HepG2 (cell line): ENCODE data around the gene RNASE12. TPM values are rescaled to one million over a fixed set of nuclear protein-coding genes. Genes with fewer than 3 reads are reported as not detected.

Source experiments
- AGO1 ChIP-seq: fragments of 200-400 bp; formaldehyde crosslinking; IDR thresholded peaks from 2 replicates; pipeline ENCODE4 v1.6.1; 2017; ENCODE audit warnings: mild to moderate bottlenecking, low read depth, low read length, moderate library complexity; ENCODE audit not compliant: poor library complexity, severe bottlenecking
- ATM ChIP-seq: fragments of 450-650 bp; IDR thresholded peaks from 2 replicates; pipeline ENCODE4 v1.7.1; 2017; ENCODE audit warnings: mild to moderate bottlenecking, borderline replicate concordance
- ELF3 ChIP-seq: IDR thresholded peaks from 2 replicates; pipeline ENCODE4 v1.6.1; 2016; ENCODE audit warnings: missing genetic modification reagents, missing compliant biosample characterization
- HNRNPUL1 ChIP-seq: fragments of 200-400 bp; formaldehyde crosslinking; IDR thresholded peaks from 2 replicates; pipeline ENCODE4 v1.6.1; 2017; ENCODE audit warnings: low read depth, mild to moderate bottlenecking, low read length, moderate library complexity
- SMC3 ChIP-seq: IDR thresholded peaks from 2 replicates; pipeline ENCODE4 v1.6.1; 2011; ENCODE audit warnings: low read length, improper control_type of control experiment
- TBL1XR1 ChIP-seq: fragments of 150-350 bp; IDR thresholded peaks from 2 replicates; pipeline ENCODE4 v1.6.1; 2014; ENCODE audit warnings: borderline replicate concordance, low read length; ENCODE audit not compliant: partially characterized antibody
- XBP1 ChIP-seq: sonication (generic); formaldehyde crosslinking; IDR thresholded peaks from 2 replicates; pipeline ENCODE4 v1.5.0; 2020; ENCODE audit warnings: missing genetic modification reagents
- ZMYM2 ChIP-seq: sonication (generic); formaldehyde crosslinking; IDR thresholded peaks from 2 replicates; pipeline ENCODE4 v1.8.0; 2022; ENCODE audit warnings: mild to moderate bottlenecking, missing genetic modification reagents
- ZNF180 ChIP-seq: sonication (generic); formaldehyde crosslinking; IDR thresholded peaks from 2 replicates; pipeline ENCODE4 v1.4.0; 2020; ENCODE audit warnings: low read depth, missing genetic modification reagents, borderline replicate concordance
- ZNF263 ChIP-seq: sonication (generic); formaldehyde crosslinking; IDR thresholded peaks from 2 replicates; pipeline ENCODE4 v1.4.0; 2020; ENCODE audit warnings: missing genetic modification reagents
- ZNF274 ChIP-seq: sonication (generic); formaldehyde crosslinking; IDR thresholded peaks from 2 replicates; pipeline ENCODE4 v1.5.1; 2020; ENCODE audit warnings: mild to moderate bottlenecking, missing genetic modification reagents
- ZNF446 ChIP-seq: sonication (generic); formaldehyde crosslinking; IDR thresholded peaks from 2 replicates; pipeline ENCODE4 v1.5.0; 2020; ENCODE audit warnings: mild to moderate bottlenecking, missing genetic modification reagents
- ZNF557 ChIP-seq: sonication (generic); formaldehyde crosslinking; IDR thresholded peaks from 2 replicates; pipeline ENCODE4 v1.4.0; 2020; ENCODE audit warnings: missing genetic modification reagents
- ZNF569 ChIP-seq: sonication (generic); formaldehyde crosslinking; IDR thresholded peaks from 2 replicates; pipeline ENCODE4 v1.5.0; 2020; ENCODE audit warnings: mild to moderate bottlenecking, missing genetic modification reagents, moderate library complexity, borderline replicate concordance
- polyA plus RNA-seq, 8 experiments: library from polyadenylated mRNA; depleted of rRNA in 3 of 8; stranded (reverse) in 7 of 8; unstranded in 1 of 8; fragments of >200 nt; fragmentation: Illumina TruSeq in 4 of 8; extraction: Trizol in 4 of 8; gene quantifications; 2 replicates each; pipeline versions ENCODE4 v1.2.1 to v1.2.3, GENCODE V29; 2011 to 2016; ENCODE audit warnings: low read depth in 4 of 8, missing spikeins in 1 of 8, mixed read lengths in 1 of 8; ENCODE audit not compliant: insufficient read depth in 1 of 8
- total RNA-seq, 5 experiments: library from RNA; depleted of rRNA; stranded (reverse); fragments of >200 nt; fragmentation: Illumina TruSeq; extraction: Trizol; gene quantifications; 2 replicates each; pipeline ENCODE4 v1.2.3, GENCODE V29; 2016; ENCODE audit warnings: low read depth in 1 of 5
- TF ChIP-seq, protein P1 (sequence below): sonication (generic); formaldehyde crosslinking; IDR thresholded peaks from 2 replicates; pipeline ENCODE4 v1.9.0; 2021; ENCODE audit warnings: missing genetic modification reagents, mild to moderate bottlenecking, borderline replicate concordance
- TF ChIP-seq, protein P2 (sequence below): IDR thresholded peaks from 2 replicates; pipeline ENCODE4 v1.6.1; 2016; ENCODE audit warnings: missing compliant biosample characterization, missing genetic modification reagents, borderline replicate concordance
- TF ChIP-seq, protein P3 (sequence below): IDR thresholded peaks from 2 replicates; pipeline ENCODE4 v1.6.1; 2018; ENCODE audit warnings: missing genetic modification reagents
- TF ChIP-seq, protein P4 (sequence below): sonication (generic); formaldehyde crosslinking; IDR thresholded peaks from 2 replicates; pipeline ENCODE4 v1.8.0; 2022; ENCODE audit warnings: missing genetic modification reagents, mild to moderate bottlenecking, borderline replicate concordance
- TF ChIP-seq, protein P5 (sequence below): fragments of 450-650 bp; IDR thresholded peaks from 2 replicates; pipeline ENCODE4 v1.6.1; 2016
- TF ChIP-seq, protein P6 (sequence below): sonication (generic); formaldehyde crosslinking; IDR thresholded peaks from 2 replicates; pipeline ENCODE4 v1.4.0; 2020; ENCODE audit warnings: mild to moderate bottlenecking, missing genetic modification reagents

The RNASE12 gene
- total and polyA plus RNA-seq, 2 of the 13 experiments (the other 11 are each of a cell fraction or from before 2014, with no cell fraction given): not detected

DNA sequence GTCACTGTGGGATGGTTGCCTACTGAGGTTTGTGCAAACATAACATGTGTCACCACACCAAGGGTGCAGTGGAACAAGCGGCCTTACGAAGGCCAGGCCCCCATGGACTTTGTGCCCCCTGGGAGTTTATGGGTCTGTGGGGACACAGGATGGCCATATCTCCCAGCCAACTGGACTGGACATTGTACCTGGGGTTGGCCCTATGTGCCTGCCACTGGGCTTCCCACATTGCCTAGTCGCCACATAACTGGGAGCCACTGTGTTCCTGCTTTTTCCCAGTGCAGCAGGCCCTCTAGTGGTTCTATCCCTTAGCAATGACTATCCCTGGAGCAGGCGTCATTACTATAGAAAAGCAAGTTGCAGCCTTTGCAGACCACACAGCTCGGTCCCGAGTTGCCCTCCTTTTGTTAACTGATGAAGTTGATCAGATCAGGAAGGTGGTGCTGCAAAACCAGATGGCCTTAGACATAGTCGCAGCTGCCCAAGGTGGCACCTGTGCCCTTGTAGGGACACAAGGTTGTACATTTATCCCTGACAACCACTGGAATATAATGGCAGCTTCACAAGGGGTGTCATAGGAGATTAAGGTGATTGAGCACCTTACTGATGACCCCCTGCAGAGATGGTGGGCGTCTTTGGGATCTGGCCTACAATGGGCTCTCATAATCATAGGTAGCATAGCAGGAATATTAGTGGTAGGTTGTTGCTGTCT is 15.2 kb upstream of the RNASE12 start (continued):
- TF ChIP-seq, protein P1, sequence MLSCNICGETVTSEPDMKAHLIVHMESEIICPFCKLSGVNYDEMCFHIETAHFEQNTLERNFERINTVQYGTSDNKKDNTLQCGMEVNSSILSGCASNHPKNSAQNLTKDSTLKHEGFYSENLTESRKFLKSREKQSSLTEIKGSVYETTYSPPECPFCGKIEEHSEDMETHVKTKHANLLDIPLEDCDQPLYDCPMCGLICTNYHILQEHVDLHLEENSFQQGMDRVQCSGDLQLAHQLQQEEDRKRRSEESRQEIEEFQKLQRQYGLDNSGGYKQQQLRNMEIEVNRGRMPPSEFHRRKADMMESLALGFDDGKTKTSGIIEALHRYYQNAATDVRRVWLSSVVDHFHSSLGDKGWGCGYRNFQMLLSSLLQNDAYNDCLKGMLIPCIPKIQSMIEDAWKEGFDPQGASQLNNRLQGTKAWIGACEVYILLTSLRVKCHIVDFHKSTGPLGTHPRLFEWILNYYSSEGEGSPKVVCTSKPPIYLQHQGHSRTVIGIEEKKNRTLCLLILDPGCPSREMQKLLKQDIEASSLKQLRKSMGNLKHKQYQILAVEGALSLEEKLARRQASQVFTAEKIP: no peak
- TF ChIP-seq ELF3 (CRISPR knock-in tag): 0 out of 2 replicates have a peak, but pooled peaks have one; percentile 30
- TF ChIP-seq, protein P2, sequence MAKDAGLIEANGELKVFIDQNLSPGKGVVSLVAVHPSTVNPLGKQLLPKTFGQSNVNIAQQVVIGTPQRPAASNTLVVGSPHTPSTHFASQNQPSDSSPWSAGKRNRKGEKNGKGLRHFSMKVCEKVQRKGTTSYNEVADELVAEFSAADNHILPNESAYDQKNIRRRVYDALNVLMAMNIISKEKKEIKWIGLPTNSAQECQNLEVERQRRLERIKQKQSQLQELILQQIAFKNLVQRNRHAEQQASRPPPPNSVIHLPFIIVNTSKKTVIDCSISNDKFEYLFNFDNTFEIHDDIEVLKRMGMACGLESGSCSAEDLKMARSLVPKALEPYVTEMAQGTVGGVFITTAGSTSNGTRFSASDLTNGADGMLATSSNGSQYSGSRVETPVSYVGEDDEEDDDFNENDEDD: no peak
- no peak for TF ChIP-seq XBP1
- no peak for TF ChIP-seq ZNF180 (CRISPR knock-in tag)
- TF ChIP-seq SMC3: peak; percentile 91
- peak; percentile 39; the same call in 1 of the 2 replicates for TF ChIP-seq ZNF274 (CRISPR knock-in tag)
- no peak for TF ChIP-seq ATM
- TF ChIP-seq, protein P3, sequence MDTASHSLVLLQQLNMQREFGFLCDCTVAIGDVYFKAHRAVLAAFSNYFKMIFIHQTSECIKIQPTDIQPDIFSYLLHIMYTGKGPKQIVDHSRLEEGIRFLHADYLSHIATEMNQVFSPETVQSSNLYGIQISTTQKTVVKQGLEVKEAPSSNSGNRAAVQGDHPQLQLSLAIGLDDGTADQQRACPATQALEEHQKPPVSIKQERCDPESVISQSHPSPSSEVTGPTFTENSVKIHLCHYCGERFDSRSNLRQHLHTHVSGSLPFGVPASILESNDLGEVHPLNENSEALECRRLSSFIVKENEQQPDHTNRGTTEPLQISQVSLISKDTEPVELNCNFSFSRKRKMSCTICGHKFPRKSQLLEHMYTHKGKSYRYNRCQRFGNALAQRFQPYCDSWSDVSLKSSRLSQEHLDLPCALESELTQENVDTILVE (CRISPR knock-in tag): no peak
- no peak for TF ChIP-seq ZNF569
- TF ChIP-seq, protein P4, sequence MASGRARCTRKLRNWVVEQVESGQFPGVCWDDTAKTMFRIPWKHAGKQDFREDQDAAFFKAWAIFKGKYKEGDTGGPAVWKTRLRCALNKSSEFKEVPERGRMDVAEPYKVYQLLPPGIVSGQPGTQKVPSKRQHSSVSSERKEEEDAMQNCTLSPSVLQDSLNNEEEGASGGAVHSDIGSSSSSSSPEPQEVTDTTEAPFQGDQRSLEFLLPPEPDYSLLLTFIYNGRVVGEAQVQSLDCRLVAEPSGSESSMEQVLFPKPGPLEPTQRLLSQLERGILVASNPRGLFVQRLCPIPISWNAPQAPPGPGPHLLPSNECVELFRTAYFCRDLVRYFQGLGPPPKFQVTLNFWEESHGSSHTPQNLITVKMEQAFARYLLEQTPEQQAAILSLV (CRISPR knock-in tag): 0 out of 2 replicates have a peak, but pooled peaks have one; percentile 30
- TF ChIP-seq ZNF263 (CRISPR knock-in tag): 0 out of 2 replicates have a peak, but pooled peaks have one; percentile 35
- no peak for TF ChIP-seq HNRNPUL1
- TF ChIP-seq, protein P5, sequence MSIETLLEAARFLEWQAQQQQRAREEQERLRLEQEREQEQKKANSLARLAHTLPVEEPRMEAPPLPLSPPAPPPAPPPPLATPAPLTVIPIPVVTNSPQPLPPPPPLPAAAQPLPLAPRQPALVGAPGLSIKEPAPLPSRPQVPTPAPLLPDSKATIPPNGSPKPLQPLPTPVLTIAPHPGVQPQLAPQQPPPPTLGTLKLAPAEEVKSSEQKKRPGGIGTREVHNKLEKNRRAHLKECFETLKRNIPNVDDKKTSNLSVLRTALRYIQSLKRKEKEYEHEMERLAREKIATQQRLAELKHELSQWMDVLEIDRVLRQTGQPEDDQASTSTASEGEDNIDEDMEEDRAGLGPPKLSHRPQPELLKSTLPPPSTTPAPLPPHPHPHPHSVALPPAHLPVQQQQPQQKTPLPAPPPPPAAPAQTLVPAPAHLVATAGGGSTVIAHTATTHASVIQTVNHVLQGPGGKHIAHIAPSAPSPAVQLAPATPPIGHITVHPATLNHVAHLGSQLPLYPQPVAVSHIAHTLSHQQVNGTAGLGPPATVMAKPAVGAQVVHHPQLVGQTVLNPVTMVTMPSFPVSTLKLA: no peak
- TF ChIP-seq, protein P6, sequence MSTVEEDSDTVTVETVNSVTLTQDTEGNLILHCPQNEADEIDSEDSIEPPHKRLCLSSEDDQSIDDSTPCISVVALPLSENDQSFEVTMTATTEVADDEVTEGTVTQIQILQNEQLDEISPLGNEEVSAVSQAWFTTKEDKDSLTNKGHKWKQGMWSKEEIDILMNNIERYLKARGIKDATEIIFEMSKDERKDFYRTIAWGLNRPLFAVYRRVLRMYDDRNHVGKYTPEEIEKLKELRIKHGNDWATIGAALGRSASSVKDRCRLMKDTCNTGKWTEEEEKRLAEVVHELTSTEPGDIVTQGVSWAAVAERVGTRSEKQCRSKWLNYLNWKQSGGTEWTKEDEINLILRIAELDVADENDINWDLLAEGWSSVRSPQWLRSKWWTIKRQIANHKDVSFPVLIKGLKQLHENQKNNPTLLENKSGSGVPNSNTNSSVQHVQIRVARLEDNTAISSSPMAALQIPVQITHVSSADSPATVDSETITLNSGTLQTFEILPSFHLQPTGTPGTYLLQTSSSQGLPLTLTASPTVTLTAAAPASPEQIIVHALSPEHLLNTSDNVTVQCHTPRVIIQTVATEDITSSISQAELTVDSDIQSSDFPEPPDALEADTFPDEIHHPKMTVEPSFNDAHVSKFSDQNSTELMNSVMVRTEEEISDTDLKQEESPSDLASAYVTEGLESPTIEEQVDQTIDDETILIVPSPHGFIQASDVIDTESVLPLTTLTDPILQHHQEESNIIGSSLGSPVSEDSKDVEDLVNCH: no peak
- TF ChIP-seq TBL1XR1: peak; percentile 56
- TF ChIP-seq AGO1: no peak
- TF ChIP-seq ZNF446: no peak
- no peak for TF ChIP-seq ZNF557
- peak; percentile 93; the same call in 1 of the 2 replicates for TF ChIP-seq ZMYM2 (CRISPR knock-in tag)
